Activated CD4-positive, alpha-beta T cell treated with anti-CD3 and anti-CD28 coated beads, Interleukin-2, Interleukin-6, amounts not matched to agents 100 ng/mL and 50 ng/mL, durations not matched to agents 16 hours and 8 hours (primary cell): ENCODE results near the gene SUSD5.
"Not testable (repeated sequence)": the region's sequence is repeated elsewhere in the genome, so short reads cannot be mapped to it uniquely, and the experiment has no call there.

Experiments used
- DNase-seq: peaks from one replicate; pipeline ENCODE4 v3.0.0-alpha.2; 2020

Gene SUSD5

GRCh38 chr3:33187368-33187634 lies 31.3 kb downstream of the SUSD5 start:
- no peak for DNase-seq

- no peak for DNase-seq
Measured at GRCh38 chr3:33186524-33187367, 31.9 kb downstream of the SUSD5 start.

GRCh38 chr3:33184863-33185262 lies 33.7 kb downstream of the SUSD5 start:
- DNase-seq, result no peak

GRCh38 chr3:33181641-33182040 lies 37.0 kb downstream of the SUSD5 start:
- DNase-seq, result not testable (repeated sequence)

- no peak for DNase-seq
Measured at GRCh38 chr3:33181229-33181628, 37.4 kb downstream of the SUSD5 start.

GRCh38 chr3:33179132-33179531 lies 39.5 kb downstream of the SUSD5 start:
- no peak for DNase-seq

GRCh38 chr3:33174711-33175414 lies 43.7 kb downstream of the SUSD5 start:
- DNase-seq, result no peak

- DNase-seq, result no peak
Measured at GRCh38 chr3:33174095-33174494, 44.5 kb downstream of the SUSD5 start.

GRCh38 chr3:33173672-33174071 lies 44.9 kb downstream of the SUSD5 start:
- no peak for DNase-seq

- DNase-seq, result no peak
Measured at GRCh38 chr3:33173103-33173502, 45.5 kb downstream of the SUSD5 start.

- peak; percentile 12 for DNase-seq
Measured at GRCh38 chr3:33171580-33171979, 47.0 kb downstream of the SUSD5 start.

- no peak for DNase-seq
Measured at GRCh38 chr3:33170531-33170930, 48.1 kb downstream of the SUSD5 start.

- no peak for DNase-seq
Measured at GRCh38 chr3:33167716-33168336, 50.8 kb downstream of the SUSD5 start.

GRCh38 chr3:33167284-33167683 lies 51.3 kb downstream of the SUSD5 start:
- DNase-seq, result no peak

- DNase-seq, result no peak
Measured at GRCh38 chr3:33166095-33166494, 52.5 kb downstream of the SUSD5 start.

- DNase-seq, result no peak
Measured at GRCh38 chr3:33165372-33165771, 53.2 kb downstream of the SUSD5 start.

GRCh38 chr3:33162621-33163020 lies 56.0 kb downstream of the SUSD5 start:
- DNase-seq, result not testable (repeated sequence)

- DNase-seq, result no peak
Measured at GRCh38 chr3:33159981-33160380, 58.6 kb downstream of the SUSD5 start.

GRCh38 chr3:33159234-33159633 lies 59.4 kb downstream of the SUSD5 start:
- DNase-seq, result no peak

GRCh38 chr3:33155301-33155700 lies 63.3 kb downstream of the SUSD5 start:
- DNase-seq, result no peak

GRCh38 chr3:33153782-33154181 lies 64.8 kb downstream of the SUSD5 start:
- no peak for DNase-seq

- no peak for DNase-seq
Measured at GRCh38 chr3:33152363-33153360, 65.9 kb downstream of the SUSD5 start.

- no peak for DNase-seq
Measured at GRCh38 chr3:33149342-33149741, 69.3 kb downstream of the SUSD5 start.
